Spleen (tissue), 11 donors: ENCODE results near the gene IFNL2. TPM values are rescaled to one million over a fixed set of nuclear protein-coding genes. Genes with fewer than 3 reads are reported as not detected.
"Not testable (repeated sequence)": the region's sequence is repeated elsewhere in the genome, so short reads cannot be mapped to it uniquely, and the experiment has no call there.

Source experiments
- DNase-seq: peaks from one replicate; pipeline ENCODE4 v3.0.0-alpha.2; 2020
- H3K27ac ChIP-seq, 8 donors: fragments of 200-600 bp; sonication (generic) in 7 of 8; 1 replicate in 4 of 8; 2 replicates in 4 of 8; pipeline versions ENCODE4 v1.5.0 to v1.8.0; 2016 to 2021; ENCODE audit warnings: inconsistent platforms in 4 of 8, mild to moderate bottlenecking in 4 of 8, moderate library complexity in 1 of 8
- H3K27me3 ChIP-seq, 7 donors: fragments of 200-600 bp; sonication (generic) in 6 of 7; replicated peaks in 1 of 7; 1 replicate in 4 of 7; 2 replicates in 3 of 7; pipeline versions ENCODE4 v1.5.0 to v1.8.0; 2016 to 2021; ENCODE audit warnings: inconsistent platforms in 3 of 7, mild to moderate bottlenecking in 1 of 7
- H3K36me3 ChIP-seq, 6 donors: fragments of 200-600 bp; sonication (generic) in 5 of 6; 1 replicate in 4 of 6; 2 replicates in 2 of 6; pipeline versions ENCODE4 v1.5.0 to v1.8.0; 2016 to 2021; ENCODE audit warnings: inconsistent platforms in 2 of 6
- H3K4me1 ChIP-seq, 6 donors: fragments of 200-600 bp; sonication (generic) in 5 of 6; 1 replicate in 3 of 6; 2 replicates in 3 of 6; pipeline versions ENCODE4 v1.5.0 to v1.8.0; 2016 to 2021; ENCODE audit warnings: inconsistent platforms in 3 of 6
- H3K4me3 ChIP-seq, 8 donors: fragments of 200-600 bp; sonication (generic) in 7 of 8; 1 replicate in 4 of 8; 2 replicates in 4 of 8; pipeline versions ENCODE4 v1.5.0 to v1.8.0; 2016 to 2021; ENCODE audit warnings: inconsistent platforms in 4 of 8, mild to moderate bottlenecking in 4 of 8, moderate library complexity in 2 of 8
- H3K9me3 ChIP-seq, 8 donors: fragments of 200-600 bp; sonication (generic) in 7 of 8; 1 replicate in 4 of 8; 2 replicates in 4 of 8; pipeline versions ENCODE4 v1.5.0 to v1.8.0; 2016 to 2021; ENCODE audit warnings: inconsistent platforms in 4 of 8
- POLR2A ChIP-seq, 3 donors: fragments of 450-650 bp; IDR thresholded peaks; one replicate each; pipeline ENCODE4 v1.5.1; 2017; ENCODE audit warnings: antibody characterized with exemption in 3 of 3, mild to moderate bottlenecking in 1 of 3
- POLR2AphosphoS5 ChIP-seq, 3 donors: sonication (generic); formaldehyde crosslinking; IDR thresholded peaks; one replicate each; pipeline ENCODE4 v1.5.1; 2017; ENCODE audit warnings: antibody characterized with exemption in 3 of 3
- WGBS, 5 donors: extraction: QIAGEN DNeasy Blood & Tissue Kit in 3 of 5; methylation state at CpG; one replicate each; pipeline versions ENCODE4 v1.1.5 to v1.1.7; 2013 to 2018; 5-methylcytosine and 5-hydroxymethylcytosine counted together
- intact Hi-C: fragments of 100-400 bp; cut with DNase I; formaldehyde crosslinking; loops from one replicate; pipeline ENCODE4 v1.15.0; 2023; ENCODE audit warnings: low total_unique reads
- polyA plus RNA-seq, 3 donors: library from polyadenylated mRNA; stranded (reverse); fragments of 200-250 nt; gene quantifications; one replicate each; pipeline ENCODE4 v1.2.1, GENCODE V29; 2013
- total RNA-seq, 7 donors: library from RNA; depleted of rRNA in 3 of 7; stranded (reverse); fragments of >200 nt in 3 of 7; fragmentation: NEBNext Ultra II Directional in 4 of 7; extraction: Animal tissue kit (Norgen Biotek cat#: 25700) in 4 of 7; gene quantifications; one replicate each; pipeline versions ENCODE4 v1.1.0 to v1.2.1, GENCODE V29; 2016 to 2021
- TF ChIP-seq, protein P1 (sequence below), 11 experiments: fragments of 200-600 bp in 7 of 11; fragments of 450-650 bp in 4 of 11; sonication (generic) in 4 of 11; IDR thresholded peaks in 8 of 11; conservative IDR thresholded peaks in 3 of 11; 1 replicate in 7 of 11; 2 replicates in 4 of 11; pipeline versions ENCODE4 v1.4.0 to v1.8.0; 2016 to 2021; ENCODE audit warnings: antibody characterized with exemption in 11 of 11, inconsistent platforms in 4 of 11, mild to moderate bottlenecking in 1 of 11
- donor health status: healthy with polysubstance abuse.
- donor health status: DM: no; HTN: no; CAD: no; lungs with moderate emphysema.
- donor health status: DM: no; HTN: no; CAD: no.
- donor health status: Bipolar disorder and iron deficiency.
- donor health status: healthy.
- donor health status: DM: no; HTN: no; CAD: no.
- donor health status: DM: yes; HTN: yes; CAD: no.

The IFNL2 gene
- total and polyA plus RNA-seq, 10 donors, result not detected

DNA sequence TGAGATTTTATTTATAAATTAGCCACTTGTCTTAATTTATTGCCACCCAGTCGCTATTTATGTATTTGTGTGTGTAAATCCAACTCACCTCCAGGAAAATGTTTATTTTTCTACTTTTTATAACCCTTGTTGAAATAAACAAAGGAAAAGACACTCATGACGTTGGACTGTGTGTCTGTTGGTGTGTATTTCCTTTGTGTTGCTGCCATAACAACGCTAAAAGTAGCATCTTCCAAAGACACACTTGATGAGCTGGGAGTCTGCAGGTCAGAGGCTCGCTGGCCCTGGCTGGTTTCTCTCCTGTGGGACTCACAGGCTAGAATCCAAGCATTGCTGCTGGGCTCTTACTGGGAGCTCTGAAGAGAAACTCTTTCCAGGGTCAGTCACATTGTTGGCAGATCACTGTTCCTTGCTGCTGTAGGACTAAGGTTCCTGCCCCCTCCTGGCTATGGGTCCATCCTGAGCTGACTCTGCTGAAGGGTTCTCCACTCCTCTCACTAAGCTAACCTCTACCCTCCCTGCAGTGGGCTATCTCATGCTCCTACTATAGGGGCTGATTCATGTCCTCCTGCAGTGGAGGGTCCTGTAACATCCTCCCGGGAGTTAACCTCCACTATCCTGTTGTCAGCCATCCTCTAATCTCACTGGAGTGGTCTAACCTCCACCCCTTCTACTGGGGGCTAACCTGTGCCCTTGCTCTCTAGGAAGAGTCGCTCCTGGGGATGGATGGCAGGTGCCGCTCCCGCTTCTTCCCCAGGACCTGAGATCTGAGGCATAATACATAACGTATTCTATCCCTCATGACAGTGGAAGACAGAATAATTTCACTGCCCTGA, 2.1 kb downstream of the IFNL2 start:
- DNase-seq, result no peak
- peaks cover 0 to 40% (median 5%) of the 10 kb centered on the region in 7 donors for H3K27me3 ChIP-seq
- no peak overlapping the region for H3K27ac ChIP-seq
- TF ChIP-seq POLR2A (IDR thresholded peaks at IDR 0.05) (no peak), POLR2AphosphoS5 (IDR thresholded peaks at IDR 0.05) (no peak)
- TF ChIP-seq, protein P1, sequence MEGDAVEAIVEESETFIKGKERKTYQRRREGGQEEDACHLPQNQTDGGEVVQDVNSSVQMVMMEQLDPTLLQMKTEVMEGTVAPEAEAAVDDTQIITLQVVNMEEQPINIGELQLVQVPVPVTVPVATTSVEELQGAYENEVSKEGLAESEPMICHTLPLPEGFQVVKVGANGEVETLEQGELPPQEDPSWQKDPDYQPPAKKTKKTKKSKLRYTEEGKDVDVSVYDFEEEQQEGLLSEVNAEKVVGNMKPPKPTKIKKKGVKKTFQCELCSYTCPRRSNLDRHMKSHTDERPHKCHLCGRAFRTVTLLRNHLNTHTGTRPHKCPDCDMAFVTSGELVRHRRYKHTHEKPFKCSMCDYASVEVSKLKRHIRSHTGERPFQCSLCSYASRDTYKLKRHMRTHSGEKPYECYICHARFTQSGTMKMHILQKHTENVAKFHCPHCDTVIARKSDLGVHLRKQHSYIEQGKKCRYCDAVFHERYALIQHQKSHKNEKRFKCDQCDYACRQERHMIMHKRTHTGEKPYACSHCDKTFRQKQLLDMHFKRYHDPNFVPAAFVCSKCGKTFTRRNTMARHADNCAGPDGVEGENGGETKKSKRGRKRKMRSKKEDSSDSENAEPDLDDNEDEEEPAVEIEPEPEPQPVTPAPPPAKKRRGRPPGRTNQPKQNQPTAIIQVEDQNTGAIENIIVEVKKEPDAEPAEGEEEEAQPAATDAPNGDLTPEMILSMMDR (IDR thresholded peaks at IDR 0.05 in 8 of 11, conservative IDR thresholded peaks at IDR 0.05 in 3 of 11), result no peak
- 68 to 79% (median 75%) methylated on average over 9 of the region's 9 CpGs for WGBS, 5 donors
- peaks cover 0 to 4% (median 2%) of the 10 kb centered on the region in 6 donors for H3K4me1 ChIP-seq
- no peak overlapping the region for H3K4me3 ChIP-seq
- intact Hi-C loops, result no loop called here
- no peaks in the 10 kb centered on the region for H3K36me3 ChIP-seq
- no peaks in the 10 kb centered on the region for H3K9me3 ChIP-seq

DNA sequence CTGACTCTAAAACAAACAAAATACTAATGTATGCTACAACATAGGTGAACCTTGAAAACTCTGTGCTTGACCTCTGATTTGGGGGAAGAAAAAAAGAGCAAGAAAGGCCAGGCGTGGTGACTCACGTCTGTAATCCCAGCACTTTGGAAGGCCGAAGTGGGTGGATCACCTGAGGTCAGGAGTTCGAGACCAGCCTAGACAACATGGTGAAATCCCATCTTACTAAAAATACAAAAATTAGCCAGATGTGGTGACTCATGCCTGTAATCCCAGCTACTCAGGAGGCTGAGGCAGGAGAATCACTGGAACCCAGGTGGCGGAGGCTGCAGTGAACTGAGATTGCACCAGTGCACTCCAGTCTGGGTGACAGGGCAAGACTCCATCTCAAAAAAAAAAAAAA, 5.7 kb downstream of the IFNL2 start:
- H3K36me3 ChIP-seq, intact Hi-C loops, H3K9me3 ChIP-seq, H3K4me3 ChIP-seq, DNase-seq, H3K4me1 ChIP-seq, H3K27ac ChIP-seq: not testable (repeated sequence)
- H3K27me3 ChIP-seq, result peaks cover 0 to 19% (median 0%) of the 10 kb centered on the region in 7 donors
- 81 to 100% (median 88%) methylated on average over 5 of the region's 5 CpGs for WGBS, 5 donors

DNA sequence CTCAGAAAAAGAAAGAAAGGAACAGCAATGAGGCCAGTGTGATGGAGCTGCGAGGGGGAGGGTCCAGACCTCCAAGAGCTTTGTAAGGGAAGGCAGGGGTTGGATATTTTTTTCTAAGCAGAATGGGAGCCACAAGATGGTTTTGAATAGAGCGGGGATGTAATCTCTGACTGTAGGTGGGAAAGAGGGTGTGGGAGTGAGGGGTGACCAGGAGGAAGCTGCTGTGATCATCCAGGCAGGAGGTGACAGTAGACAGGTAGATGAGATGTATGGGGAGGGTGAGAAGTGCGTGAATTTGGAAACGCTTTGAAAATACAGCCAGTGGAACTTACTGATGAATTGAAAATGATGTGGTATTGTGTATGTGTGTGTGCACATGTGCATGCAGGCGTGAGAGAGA, 7.4 kb downstream of the IFNL2 start:
- Histone ChIP-seq H3K36me3 (no peaks in the 10 kb centered on the region), H3K27me3 (peaks cover 0 to 7% (median 0%) of the 10 kb centered on the region in 7 donors), H3K9me3 (no peaks in the 10 kb centered on the region), H3K4me1 (no peaks in the 10 kb centered on the region), H3K27ac (no peak overlapping the region), H3K4me3 (no peak overlapping the region)
- 75 to 92% (median 84%) methylated on average over 5 of the region's 5 CpGs for WGBS, 5 donors
- peak; percentile 12 for DNase-seq
- TF ChIP-seq, protein P1 (IDR thresholded peaks at IDR 0.05 in 8 of 11, conservative IDR thresholded peaks at IDR 0.05 in 3 of 11), result no peak
- TF ChIP-seq POLR2AphosphoS5 (IDR thresholded peaks at IDR 0.05) (no peak), POLR2A (IDR thresholded peaks at IDR 0.05) (no peak)
- intact Hi-C loops, result no loop called here

DNA sequence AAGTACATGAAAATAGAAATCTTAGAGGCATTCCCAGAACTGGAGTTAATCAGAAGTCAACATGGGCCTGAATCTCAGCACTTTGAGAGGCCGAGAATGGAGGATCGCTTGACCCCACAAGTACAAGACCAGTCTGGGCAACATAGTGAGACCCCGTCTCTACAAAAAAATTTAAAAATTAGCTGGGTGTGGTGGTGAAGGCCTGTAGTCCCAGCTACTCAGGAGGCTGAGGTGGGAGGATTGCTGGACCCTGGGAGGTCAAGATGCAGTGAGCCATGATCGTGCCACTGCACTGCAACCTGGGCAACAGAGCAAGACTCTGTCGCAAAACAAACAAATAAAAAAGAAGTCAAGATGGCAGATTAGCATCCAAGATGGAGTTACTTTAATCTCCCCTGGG, 8.5 kb downstream of the IFNL2 start:
- H3K36me3 ChIP-seq, result no peaks in the 10 kb centered on the region
- intact Hi-C loops, result no loop called here
- H3K4me3 ChIP-seq, result no peak overlapping the region
- TF ChIP-seq, protein P1 (IDR thresholded peaks at IDR 0.05 in 8 of 11, conservative IDR thresholded peaks at IDR 0.05 in 3 of 11), result no peak
- TF ChIP-seq POLR2A (IDR thresholded peaks at IDR 0.05) (no peak), POLR2AphosphoS5 (IDR thresholded peaks at IDR 0.05) (no peak)
- peak; percentile 10 for DNase-seq
- peaks cover 0 to 10% (median 5%) of the 10 kb centered on the region in 8 donors for H3K9me3 ChIP-seq
- H3K4me1 ChIP-seq, result no peaks in the 10 kb centered on the region
- H3K27ac ChIP-seq, result no peak overlapping the region
- 85 to 96% (median 92%) methylated on average over 5 of the region's 5 CpGs for WGBS, 5 donors
- H3K27me3 ChIP-seq, result no peaks in the 10 kb centered on the region
